GM13977 (cell line): ENCODE results near the gene MED13L.

Experiments used
- DNase-seq: peaks from one replicate; pipeline ENCODE4 v3.0.0; 2012; ENCODE audit warnings: low spot score
- CTCF ChIP-seq: IDR thresholded peaks from 2 replicates; pipeline ENCODE4 v1.5.1; 2012; ENCODE audit warnings: mild to moderate bottlenecking, control low read depth; ENCODE audit not compliant: insufficient read depth; ENCODE audit errors: extremely low read depth, missing control alignments
- in situ Hi-C: fragments of 300-500 bp; cut with MboI; formaldehyde crosslinking; loops from one replicate; pipeline ENCODE4 v1.12.0; 2022; ENCODE audit warnings: low sequenced_read_pairs, low pct_unique_long_range_greater_than_20kb, mixed read lengths, inconsistent platforms; ENCODE audit not compliant: unreplicated experiment

Gene MED13L

GRCh38 chr12:115938794-115939377, 338.6 kb downstream of the MED13L start:
- TF ChIP-seq CTCF = no peak
- no peak for DNase-seq
- in situ Hi-C loops = no loop called here

GRCh38 chr12:115936997-115937916, 340.2 kb downstream of the MED13L start:
- DNase-seq = no peak
- no peak for TF ChIP-seq CTCF
- in situ Hi-C loops = no loop called here

GRCh38 chr12:115934877-115935276, 342.6 kb downstream of the MED13L start:
- TF ChIP-seq CTCF = no peak
- no peak for DNase-seq
- in situ Hi-C loops = no loop called here

GRCh38 chr12:115934046-115934445, 343.4 kb downstream of the MED13L start:
- DNase-seq = no peak
- no peak for TF ChIP-seq CTCF
- in situ Hi-C loops = no loop called here

- DNase-seq = no peak
- in situ Hi-C loops = no loop called here
- TF ChIP-seq CTCF = no peak
Observed at GRCh38 chr12:115932066-115932465, 345.4 kb downstream of the MED13L start.

- in situ Hi-C loops = no loop called here
- no peak for DNase-seq
- no peak for TF ChIP-seq CTCF
Observed at GRCh38 chr12:115930336-115930735, 347.2 kb downstream of the MED13L start.
